ENCODE measurements around the gene PLSCR2.
"Not testable (repeated sequence)": the region's sequence is repeated elsewhere in the genome, so short reads cannot be mapped to it uniquely, and the experiment has no call there.

PLSCR2 gene

GRCh38 chr3:146498002-146498736, 28.8 kb upstream of the PLSCR2 start:
- TF ChIP-seq, protein P1, sequence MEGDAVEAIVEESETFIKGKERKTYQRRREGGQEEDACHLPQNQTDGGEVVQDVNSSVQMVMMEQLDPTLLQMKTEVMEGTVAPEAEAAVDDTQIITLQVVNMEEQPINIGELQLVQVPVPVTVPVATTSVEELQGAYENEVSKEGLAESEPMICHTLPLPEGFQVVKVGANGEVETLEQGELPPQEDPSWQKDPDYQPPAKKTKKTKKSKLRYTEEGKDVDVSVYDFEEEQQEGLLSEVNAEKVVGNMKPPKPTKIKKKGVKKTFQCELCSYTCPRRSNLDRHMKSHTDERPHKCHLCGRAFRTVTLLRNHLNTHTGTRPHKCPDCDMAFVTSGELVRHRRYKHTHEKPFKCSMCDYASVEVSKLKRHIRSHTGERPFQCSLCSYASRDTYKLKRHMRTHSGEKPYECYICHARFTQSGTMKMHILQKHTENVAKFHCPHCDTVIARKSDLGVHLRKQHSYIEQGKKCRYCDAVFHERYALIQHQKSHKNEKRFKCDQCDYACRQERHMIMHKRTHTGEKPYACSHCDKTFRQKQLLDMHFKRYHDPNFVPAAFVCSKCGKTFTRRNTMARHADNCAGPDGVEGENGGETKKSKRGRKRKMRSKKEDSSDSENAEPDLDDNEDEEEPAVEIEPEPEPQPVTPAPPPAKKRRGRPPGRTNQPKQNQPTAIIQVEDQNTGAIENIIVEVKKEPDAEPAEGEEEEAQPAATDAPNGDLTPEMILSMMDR (IDR thresholded peaks at IDR 0.05; ENCODE audit: low read depth, low read length): no peak
- no peak overlapping the region for H3K4me3 ChIP-seq (ENCODE audit: low read depth, low read length)

DNA sequence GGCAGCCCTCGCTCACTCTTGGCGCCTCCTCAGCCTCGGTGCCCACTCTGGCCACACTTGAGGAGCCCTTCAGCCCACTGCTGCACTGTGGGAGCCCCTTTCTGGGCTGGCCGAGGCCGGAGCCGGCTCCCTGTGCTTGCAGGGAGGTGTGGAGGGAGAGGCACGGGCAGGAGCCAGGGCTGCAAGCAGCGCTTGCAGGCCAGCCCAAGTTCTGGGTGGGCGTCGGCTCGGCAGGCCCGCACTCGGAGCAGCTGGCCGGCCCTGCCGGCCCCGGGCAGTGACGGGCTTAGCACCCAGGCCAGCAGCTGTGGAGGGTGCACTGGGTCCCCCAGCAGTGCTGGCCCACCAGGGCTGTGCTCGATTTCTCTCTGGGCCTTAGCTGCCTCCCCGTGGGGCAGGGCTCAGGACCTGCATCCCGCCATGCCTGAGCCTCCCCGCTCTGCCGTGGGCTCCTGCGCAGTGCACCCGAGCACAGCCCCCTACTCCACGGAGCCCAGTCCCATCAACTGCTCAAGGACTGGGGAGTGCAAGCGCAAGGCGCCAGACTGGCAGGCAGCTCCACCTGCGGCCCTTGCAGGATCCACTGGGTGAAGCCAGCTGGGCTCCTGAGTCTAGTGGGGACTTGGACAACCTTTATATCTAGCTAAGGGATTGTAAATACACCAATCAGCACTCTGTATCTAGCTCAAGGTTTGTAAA, 27.9 kb upstream of the PLSCR2 start:
- not testable (repeated sequence) for H3K4me3 ChIP-seq (ENCODE audit: low read depth, low read length)

DNA sequence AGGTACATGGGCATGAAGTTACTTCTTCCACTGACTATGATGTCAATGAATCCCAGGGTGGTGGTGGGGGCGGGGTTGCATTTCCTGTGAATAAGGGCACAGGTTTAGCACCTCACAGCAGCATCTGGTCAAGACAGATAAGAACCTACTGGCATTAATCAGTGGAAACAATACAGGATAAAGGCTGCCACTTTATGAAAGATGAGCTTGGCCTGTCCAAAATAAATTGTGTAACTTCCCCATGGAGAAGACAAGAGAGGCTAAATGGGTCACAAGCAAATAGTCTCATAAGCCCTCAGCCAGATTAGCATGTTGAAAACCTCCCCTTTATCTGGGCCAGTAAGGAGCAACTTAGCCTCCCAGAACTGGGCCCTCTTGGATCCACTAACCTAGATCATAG, 27.4 kb upstream of the PLSCR2 start:
- no peak overlapping the region for H3K4me3 ChIP-seq (ENCODE audit: low read depth, low read length)
- TF ChIP-seq, protein P1 (IDR thresholded peaks at IDR 0.05; ENCODE audit: low read depth, low read length): no peak

- no peak overlapping the region for H3K4me3 ChIP-seq (ENCODE audit: low read depth, low read length)
- TF ChIP-seq, protein P1 (IDR thresholded peaks at IDR 0.05; ENCODE audit: low read depth, low read length): no peak
Measured at GRCh38 chr3:146496251-146496650, 26.9 kb upstream of the PLSCR2 start.

GRCh38 chr3:146493761-146494160, 24.4 kb upstream of the PLSCR2 start:
- no peak overlapping the region for H3K4me3 ChIP-seq (ENCODE audit: low read depth, low read length)
- TF ChIP-seq, protein P1 (IDR thresholded peaks at IDR 0.05; ENCODE audit: low read depth, low read length): no peak

- TF ChIP-seq, protein P1 (IDR thresholded peaks at IDR 0.05; ENCODE audit: low read depth, low read length): no peak
- H3K4me3 ChIP-seq (ENCODE audit: low read depth, low read length): no peak overlapping the region
Measured at GRCh38 chr3:146493221-146493620, 23.9 kb upstream of the PLSCR2 start.

GRCh38 chr3:146491303-146491702, 21.9 kb upstream of the PLSCR2 start:
- no peak overlapping the region for H3K4me3 ChIP-seq (ENCODE audit: low read depth, low read length)
- TF ChIP-seq, protein P1 (IDR thresholded peaks at IDR 0.05; ENCODE audit: low read depth, low read length): no peak
